Keratinocyte (primary cell): ENCODE data around the gene HEATR1.

Source experiments
- EZH2 ChIP-seq: IDR thresholded peaks from one replicate; pipeline ENCODE4 v1.6.1; 2012; ENCODE audit warnings: inconsistent platforms, mild to moderate bottlenecking, low read length, moderate library complexity
- TF ChIP-seq, protein P1 (sequence below), 3 experiments: IDR thresholded peaks in 1 of 3; conservative IDR thresholded peaks in 1 of 3; optimal IDR thresholded peaks in 1 of 3; 2 replicates in 2 of 3; 3 replicates in 1 of 3; pipeline versions ENCODE3 to v1.5.1; 2011; ENCODE audit warnings: low read length in 3 of 3, mild to moderate bottlenecking in 3 of 3, moderate library complexity in 2 of 3, control low read depth in 1 of 3, inconsistent platforms in 1 of 3; ENCODE audit not compliant: insufficient read depth in 2 of 3; ENCODE audit errors: extremely low read depth in 1 of 3

- TF ChIP-seq, protein P1, sequence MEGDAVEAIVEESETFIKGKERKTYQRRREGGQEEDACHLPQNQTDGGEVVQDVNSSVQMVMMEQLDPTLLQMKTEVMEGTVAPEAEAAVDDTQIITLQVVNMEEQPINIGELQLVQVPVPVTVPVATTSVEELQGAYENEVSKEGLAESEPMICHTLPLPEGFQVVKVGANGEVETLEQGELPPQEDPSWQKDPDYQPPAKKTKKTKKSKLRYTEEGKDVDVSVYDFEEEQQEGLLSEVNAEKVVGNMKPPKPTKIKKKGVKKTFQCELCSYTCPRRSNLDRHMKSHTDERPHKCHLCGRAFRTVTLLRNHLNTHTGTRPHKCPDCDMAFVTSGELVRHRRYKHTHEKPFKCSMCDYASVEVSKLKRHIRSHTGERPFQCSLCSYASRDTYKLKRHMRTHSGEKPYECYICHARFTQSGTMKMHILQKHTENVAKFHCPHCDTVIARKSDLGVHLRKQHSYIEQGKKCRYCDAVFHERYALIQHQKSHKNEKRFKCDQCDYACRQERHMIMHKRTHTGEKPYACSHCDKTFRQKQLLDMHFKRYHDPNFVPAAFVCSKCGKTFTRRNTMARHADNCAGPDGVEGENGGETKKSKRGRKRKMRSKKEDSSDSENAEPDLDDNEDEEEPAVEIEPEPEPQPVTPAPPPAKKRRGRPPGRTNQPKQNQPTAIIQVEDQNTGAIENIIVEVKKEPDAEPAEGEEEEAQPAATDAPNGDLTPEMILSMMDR (optimal IDR thresholded peaks at IDR 0.05 in 1 of 3, IDR thresholded peaks at IDR 0.05 in 1 of 3, conservative IDR thresholded peaks at IDR 0.05 in 1 of 3; ENCODE audit: extremely low read depth in 1 of 3, insufficient read depth in 2 of 3, low read length in 3 of 3) = no peak
- no peak for TF ChIP-seq EZH2
These were observed 73.4 kb downstream of the HEATR1 start for GRCh38 chr1:236530959-236531358.
